CD4-positive, alpha-beta T cell treated with Interferon alpha-2 for 1 hour (primary cell): ENCODE measurements around the gene GMNN.

ENCODE experiments used
- DNase-seq, 2 donors: peaks; one replicate each; pipeline ENCODE4 v3.0.0-alpha.2; 2020 to 2022

GMNN gene

GRCh38 chr6:24818346-24818745 lies 43.6 kb downstream of the GMNN start:
- no peak for DNase-seq

GRCh38 chr6:24821860-24822444 lies 47.2 kb downstream of the GMNN start:
- DNase-seq = no peak

GRCh38 chr6:24822696-24823095 lies 48.0 kb downstream of the GMNN start:
- no peak for DNase-seq

- no peak for DNase-seq
These were observed 48.4 kb downstream of the GMNN start for GRCh38 chr6:24823185-24823584.

GRCh38 chr6:24824142-24824938 lies 49.6 kb downstream of the GMNN start:
- DNase-seq = no peak

GRCh38 chr6:24825130-24825630 lies 50.4 kb downstream of the GMNN start:
- DNase-seq = no peak

GRCh38 chr6:24827162-24827561 lies 52.4 kb downstream of the GMNN start:
- DNase-seq = no peak

GRCh38 chr6:24827970-24828369 lies 53.2 kb downstream of the GMNN start:
- DNase-seq = no peak

GRCh38 chr6:24829657-24830056 lies 54.9 kb downstream of the GMNN start:
- DNase-seq = no peak

GRCh38 chr6:24831771-24832716 lies 57.3 kb downstream of the GMNN start:
- no peak for DNase-seq

- no peak for DNase-seq
These were observed 58.1 kb downstream of the GMNN start for GRCh38 chr6:24832794-24833193.

- DNase-seq = no peak
These were observed 59.1 kb downstream of the GMNN start for GRCh38 chr6:24833711-24834386.
